CD4-positive, alpha-beta T cell treated with Interleukin-17A for 4 hours (primary cell): Measurements from ENCODE around the gene ASB16.
"Not testable (repeated sequence)": the region's sequence is repeated elsewhere in the genome, so short reads cannot be mapped to it uniquely, and the experiment has no call there.

ENCODE experiments used
- DNase-seq: peaks from one replicate; pipeline ENCODE4 v3.0.0-alpha.2; 2020; ENCODE audit warnings: mixed read lengths

The ASB16 gene

GRCh38 chr17:44147812-44148211, 22.7 kb upstream of the ASB16 start:
- no peak for DNase-seq

GRCh38 chr17:44149066-44149465, 21.4 kb upstream of the ASB16 start:
- DNase-seq = not testable (repeated sequence)

GRCh38 chr17:44149750-44150329, 20.7 kb upstream of the ASB16 start:
- DNase-seq = no peak

GRCh38 chr17:44152875-44153274, 17.6 kb upstream of the ASB16 start:
- no peak for DNase-seq

- DNase-seq = no peak
Observed at GRCh38 chr17:44155488-44155887, 15.0 kb upstream of the ASB16 start.

GRCh38 chr17:44159519-44160210, 10.8 kb upstream of the ASB16 start:
- peak; percentile 34 for DNase-seq

GRCh38 chr17:44164476-44164875, 6.0 kb upstream of the ASB16 start:
- no peak for DNase-seq

GRCh38 chr17:44167181-44167861, 3.2 kb upstream of the ASB16 start:
- no peak for DNase-seq

- DNase-seq = no peak
Observed at GRCh38 chr17:44170135-44170498, 387 bp upstream of the ASB16 start.

GRCh38 chr17:44171931-44172455, 1.5 kb downstream of the ASB16 start:
- no peak for DNase-seq

- no peak for DNase-seq
Observed at GRCh38 chr17:44174427-44174826, 3.9 kb downstream of the ASB16 start.

- DNase-seq = no peak
Observed at GRCh38 chr17:44176257-44176656, 5.8 kb downstream of the ASB16 start.

- no peak for DNase-seq
Observed at GRCh38 chr17:44176671-44177501, 6.4 kb downstream of the ASB16 start.

- no peak for DNase-seq
Observed at GRCh38 chr17:44177640-44178039, 7.1 kb downstream of the ASB16 start.

- no peak for DNase-seq
Observed at GRCh38 chr17:44178133-44178532, 7.6 kb downstream of the ASB16 start.

- DNase-seq = no peak
Observed at GRCh38 chr17:44183024-44183423, 12.5 kb downstream of the ASB16 start.

GRCh38 chr17:44184212-44184810, 13.8 kb downstream of the ASB16 start:
- no peak for DNase-seq

- DNase-seq = peak; percentile 100
Observed at GRCh38 chr17:44186307-44187130, 16.0 kb downstream of the ASB16 start, which contains the start of gene TMUB2. Gene TMUB2, plus strand, starts transcription at chr17:44186972. Its CDS starts 737 bp downstream, at chr17:44187709.

- DNase-seq = peak; percentile 27
Observed at GRCh38 chr17:44187131-44187899, 16.8 kb downstream of the ASB16 start.

GRCh38 chr17:44188576-44189403, 18.3 kb downstream of the ASB16 start:
- no peak for DNase-seq
